Endothelial cell of umbilical vein (primary cell): ENCODE measurements around the gene GFAP.
A peak's percentile ranks its signal among the peaks of the same experiment; 100 is the strongest.

ENCODE experiments used
- EZH2 ChIP-seq: IDR thresholded peaks from 2 replicates; pipeline ENCODE4 v1.6.1; 2012; ENCODE audit warnings: borderline replicate concordance, low read depth, mild to moderate bottlenecking, moderate library complexity, low read length, inconsistent platforms; ENCODE audit not compliant: severe bottlenecking
- JUN ChIP-seq: IDR thresholded peaks from 2 replicates; pipeline ENCODE4 v1.6.1; 2011; ENCODE audit warnings: borderline replicate concordance, low read depth; ENCODE audit not compliant: insufficient read length, insufficient read depth
- MYC ChIP-seq: IDR thresholded peaks from one replicate; pipeline ENCODE4 v1.6.1; 2011; ENCODE audit warnings: mild to moderate bottlenecking, low read depth, low read length
- POLR2A ChIP-seq: IDR thresholded peaks from 2 replicates; pipeline ENCODE4 v1.6.1; 2012; ENCODE audit warnings: low read depth, mild to moderate bottlenecking, control low read depth, low read length
- POLR2AphosphoS5 ChIP-seq: IDR thresholded peaks from 2 replicates; pipeline ENCODE4 v1.6.1; 2012; ENCODE audit warnings: low read depth, mild to moderate bottlenecking, control low read depth, low read length, moderate library complexity; ENCODE audit not compliant: insufficient read depth
- TF ChIP-seq, protein P1 (sequence below), 2 donors: IDR thresholded peaks; 1 replicate in 1 of 2; 2 replicates in 1 of 2; pipeline ENCODE4 v1.5.1; 2011; ENCODE audit warnings: low read length in 2 of 2, mild to moderate bottlenecking in 2 of 2, moderate library complexity in 2 of 2, control low read depth in 1 of 2, inconsistent platforms in 1 of 2, low read depth in 1 of 2; ENCODE audit not compliant: insufficient read depth in 1 of 2; ENCODE audit errors: extremely low read depth in 1 of 2
- TF ChIP-seq, protein P2 (sequence below): IDR thresholded peaks from 2 replicates; pipeline ENCODE4 v1.6.1; 2011; ENCODE audit not compliant: insufficient read depth, insufficient read length

DNA sequence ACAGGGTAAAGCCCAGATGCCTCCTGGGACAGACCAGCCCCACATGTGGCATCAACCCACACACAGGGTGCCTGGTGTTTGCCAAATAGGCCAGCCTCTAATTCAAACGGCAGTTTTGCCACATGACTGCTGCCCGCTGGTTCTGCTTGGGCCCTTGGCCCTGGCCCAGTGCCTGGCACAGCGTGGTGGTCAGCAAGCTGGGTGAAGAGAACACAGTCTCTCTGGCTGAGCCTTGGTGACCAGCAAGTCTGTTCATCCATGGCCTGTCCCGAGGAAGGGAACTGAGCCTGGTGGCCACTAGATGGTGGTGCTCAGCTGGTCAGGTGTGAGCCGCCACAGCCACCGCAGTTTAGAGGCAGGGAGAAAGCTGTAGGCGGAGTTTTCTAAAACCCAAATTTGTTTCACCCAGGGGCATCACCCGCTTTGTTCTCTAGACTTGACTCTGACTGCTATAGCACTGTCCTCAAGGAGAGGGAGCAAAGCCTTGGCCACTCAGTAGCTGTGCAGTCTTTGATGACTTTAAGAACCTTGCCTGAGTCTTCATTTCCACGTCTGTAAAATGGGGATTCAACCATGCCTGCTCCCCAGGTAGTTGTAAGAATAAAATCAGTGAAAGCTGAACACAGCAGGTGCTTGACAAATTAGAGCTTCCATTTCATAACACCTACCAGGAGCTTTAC is 4.7 kb upstream of the GFAP start:
- TF ChIP-seq MYC: no peak
- TF ChIP-seq, protein P1, sequence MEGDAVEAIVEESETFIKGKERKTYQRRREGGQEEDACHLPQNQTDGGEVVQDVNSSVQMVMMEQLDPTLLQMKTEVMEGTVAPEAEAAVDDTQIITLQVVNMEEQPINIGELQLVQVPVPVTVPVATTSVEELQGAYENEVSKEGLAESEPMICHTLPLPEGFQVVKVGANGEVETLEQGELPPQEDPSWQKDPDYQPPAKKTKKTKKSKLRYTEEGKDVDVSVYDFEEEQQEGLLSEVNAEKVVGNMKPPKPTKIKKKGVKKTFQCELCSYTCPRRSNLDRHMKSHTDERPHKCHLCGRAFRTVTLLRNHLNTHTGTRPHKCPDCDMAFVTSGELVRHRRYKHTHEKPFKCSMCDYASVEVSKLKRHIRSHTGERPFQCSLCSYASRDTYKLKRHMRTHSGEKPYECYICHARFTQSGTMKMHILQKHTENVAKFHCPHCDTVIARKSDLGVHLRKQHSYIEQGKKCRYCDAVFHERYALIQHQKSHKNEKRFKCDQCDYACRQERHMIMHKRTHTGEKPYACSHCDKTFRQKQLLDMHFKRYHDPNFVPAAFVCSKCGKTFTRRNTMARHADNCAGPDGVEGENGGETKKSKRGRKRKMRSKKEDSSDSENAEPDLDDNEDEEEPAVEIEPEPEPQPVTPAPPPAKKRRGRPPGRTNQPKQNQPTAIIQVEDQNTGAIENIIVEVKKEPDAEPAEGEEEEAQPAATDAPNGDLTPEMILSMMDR (IDR thresholded peaks at IDR 0.05; ENCODE audit: extremely low read depth in 1 of 2, insufficient read depth in 1 of 2, low read depth in 1 of 2, low read length in 2 of 2): peak; percentile 75 to 84
- TF ChIP-seq POLR2AphosphoS5: no peak
- TF ChIP-seq JUN: no peak
- no peak for TF ChIP-seq EZH2
- TF ChIP-seq, protein P2, sequence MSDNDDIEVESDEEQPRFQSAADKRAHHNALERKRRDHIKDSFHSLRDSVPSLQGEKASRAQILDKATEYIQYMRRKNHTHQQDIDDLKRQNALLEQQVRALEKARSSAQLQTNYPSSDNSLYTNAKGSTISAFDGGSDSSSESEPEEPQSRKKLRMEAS: no peak
- no peak for TF ChIP-seq POLR2A
